ENCODE measurements around the gene SERPINA5. TPM values are rescaled to one million over a fixed set of nuclear protein-coding genes. Genes with fewer than 3 reads are reported as not detected.

The SERPINA5 gene
- total and polyA plus RNA-seq, 4 donors, result 0.89 to 2.2 (median 1.4) TPM

- 92% methylated on average over 4 of the region's 5 CpGs for WGBS (ENCODE audit: insufficient coverage)
- DNase-seq (ENCODE audit: low read depth in 4 of 6, low spot score in 6 of 6), result no peak
- H3K36me3 ChIP-seq (ENCODE audit: control insufficient read depth, insufficient read depth, low read length), result no peaks in the 10 kb centered on the region
- H3K27ac ChIP-seq (ENCODE audit: low read depth, low read length), result no peak overlapping the region
- H3K9me3 ChIP-seq (ENCODE audit: control insufficient read depth, insufficient read depth, low read length), result no peaks in the 10 kb centered on the region
- H3K4me1 ChIP-seq (ENCODE audit: control insufficient read depth, insufficient read depth, low read length), result peaks cover 11% of the 10 kb centered on the region
- H3K4me3 ChIP-seq (ENCODE audit: low read depth, low read length), result no peak overlapping the region
- H3K27me3 ChIP-seq (ENCODE audit: control insufficient read depth, insufficient read depth, low read length), result no peaks in the 10 kb centered on the region
These were observed 30.0 kb downstream of the SERPINA5 start for GRCh38 chr14:94611179-94611578.

DNA sequence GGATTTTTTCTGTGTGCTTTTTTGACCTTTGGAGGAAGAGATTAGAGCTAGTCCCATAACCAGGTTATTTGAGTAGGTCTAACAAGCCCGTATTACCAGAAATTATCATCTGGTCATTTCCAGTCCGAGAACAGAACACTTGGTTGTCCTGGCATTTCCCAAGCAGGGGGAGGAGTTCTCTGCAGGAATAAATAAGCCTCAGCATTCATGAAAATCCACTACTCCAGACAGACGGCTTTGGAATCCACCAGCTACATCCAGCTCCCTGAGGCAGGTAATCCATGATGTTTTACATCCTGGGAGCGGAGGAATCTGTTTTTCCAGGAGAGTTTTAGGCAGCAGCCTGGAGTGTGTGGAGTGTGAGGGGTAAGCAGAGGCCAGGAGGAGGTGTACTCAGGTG, 30.9 kb downstream of the SERPINA5 start, which contains the start of gene SERPINA3:
Gene SERPINA3 (plus strand): TSS at position 218 of the 400 bp plus-strand sequence. CDS start 2,051 bp downstream, outside the sequence.
- peaks cover 4% of the 10 kb centered on the region for H3K9me3 ChIP-seq (ENCODE audit: control insufficient read depth, insufficient read depth, low read length)
- H3K4me1 ChIP-seq (ENCODE audit: control insufficient read depth, insufficient read depth, low read length), result peaks cover 11% of the 10 kb centered on the region
- no CpG with 5 or more reads among the region's 4 CpGs for WGBS (ENCODE audit: insufficient coverage)
- peak in 1 of 6 donors; percentile 22 for DNase-seq (ENCODE audit: low read depth in 4 of 6, low spot score in 6 of 6)
- H3K27me3 ChIP-seq (ENCODE audit: control insufficient read depth, insufficient read depth, low read length), result no peaks in the 10 kb centered on the region
- no peaks in the 10 kb centered on the region for H3K36me3 ChIP-seq (ENCODE audit: control insufficient read depth, insufficient read depth, low read length)
- H3K4me3 ChIP-seq (ENCODE audit: low read depth, low read length), result no peak within 1 kb of the TSS
- H3K27ac ChIP-seq (ENCODE audit: low read depth, low read length), result no peak within 1 kb of the TSS

DNA sequence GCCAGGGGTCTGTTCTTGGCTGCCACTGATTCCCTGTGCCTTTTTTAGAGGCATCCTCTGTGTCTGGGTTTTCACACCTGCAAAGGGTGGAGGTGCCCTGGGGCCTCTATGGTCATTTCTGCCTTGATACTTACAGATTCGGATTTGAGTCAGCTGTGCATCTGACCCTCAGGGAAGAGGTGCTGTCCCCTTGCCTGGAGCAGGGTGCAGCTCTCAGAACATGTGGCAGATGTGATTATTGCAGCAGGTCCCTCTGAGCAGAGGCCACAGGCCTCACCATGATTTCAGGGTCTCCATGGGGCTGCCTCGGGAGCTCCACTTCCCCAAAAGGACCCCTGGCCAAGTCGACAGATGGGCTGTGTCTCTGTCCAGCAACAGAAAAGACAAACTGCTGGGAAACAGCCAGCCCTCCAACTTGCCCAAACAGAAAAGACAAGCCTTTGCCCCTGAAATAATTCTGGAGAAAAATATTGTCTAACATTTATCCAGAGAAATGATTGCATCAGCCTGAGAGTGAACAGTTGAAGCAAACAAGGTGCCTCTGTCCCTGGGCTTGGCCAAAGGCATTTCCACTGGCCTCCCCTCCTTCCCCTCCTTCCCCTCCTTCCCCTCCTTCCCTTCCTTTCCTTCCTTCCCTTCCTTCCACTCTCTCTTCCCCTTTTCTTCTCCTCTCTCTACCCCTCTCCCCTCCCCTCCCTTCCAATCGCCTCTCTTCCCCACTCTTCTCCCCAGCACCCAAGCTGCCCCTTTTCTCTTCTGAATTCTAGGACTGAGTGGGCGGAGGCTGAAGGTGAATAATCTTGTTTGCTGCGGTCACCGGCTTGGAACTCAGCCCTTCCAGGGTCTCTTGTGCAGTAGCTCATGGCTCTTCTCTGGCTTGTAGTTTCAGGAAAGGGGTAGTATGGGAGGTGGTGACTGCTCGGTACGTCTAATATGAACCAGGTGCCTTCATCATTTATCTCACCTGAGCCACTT, 31.6 kb downstream of the SERPINA5 start:
- no peaks in the 10 kb centered on the region for H3K36me3 ChIP-seq (ENCODE audit: control insufficient read depth, insufficient read depth, low read length)
- peaks cover 11% of the 10 kb centered on the region for H3K4me1 ChIP-seq (ENCODE audit: control insufficient read depth, insufficient read depth, low read length)
- WGBS (ENCODE audit: insufficient coverage), result 38% methylated on average over 3 of the region's 9 CpGs
- peaks cover 6% of the 10 kb centered on the region for H3K9me3 ChIP-seq (ENCODE audit: control insufficient read depth, insufficient read depth, low read length)
- H3K27me3 ChIP-seq (ENCODE audit: control insufficient read depth, insufficient read depth, low read length), result no peaks in the 10 kb centered on the region
- H3K4me3 ChIP-seq (ENCODE audit: low read depth, low read length), result no peak overlapping the region
- DNase-seq (ENCODE audit: low read depth in 4 of 6, low spot score in 6 of 6), result peak in 1 of 6 donors; percentile 24
- no peak overlapping the region for H3K27ac ChIP-seq (ENCODE audit: low read depth, low read length)

DNA sequence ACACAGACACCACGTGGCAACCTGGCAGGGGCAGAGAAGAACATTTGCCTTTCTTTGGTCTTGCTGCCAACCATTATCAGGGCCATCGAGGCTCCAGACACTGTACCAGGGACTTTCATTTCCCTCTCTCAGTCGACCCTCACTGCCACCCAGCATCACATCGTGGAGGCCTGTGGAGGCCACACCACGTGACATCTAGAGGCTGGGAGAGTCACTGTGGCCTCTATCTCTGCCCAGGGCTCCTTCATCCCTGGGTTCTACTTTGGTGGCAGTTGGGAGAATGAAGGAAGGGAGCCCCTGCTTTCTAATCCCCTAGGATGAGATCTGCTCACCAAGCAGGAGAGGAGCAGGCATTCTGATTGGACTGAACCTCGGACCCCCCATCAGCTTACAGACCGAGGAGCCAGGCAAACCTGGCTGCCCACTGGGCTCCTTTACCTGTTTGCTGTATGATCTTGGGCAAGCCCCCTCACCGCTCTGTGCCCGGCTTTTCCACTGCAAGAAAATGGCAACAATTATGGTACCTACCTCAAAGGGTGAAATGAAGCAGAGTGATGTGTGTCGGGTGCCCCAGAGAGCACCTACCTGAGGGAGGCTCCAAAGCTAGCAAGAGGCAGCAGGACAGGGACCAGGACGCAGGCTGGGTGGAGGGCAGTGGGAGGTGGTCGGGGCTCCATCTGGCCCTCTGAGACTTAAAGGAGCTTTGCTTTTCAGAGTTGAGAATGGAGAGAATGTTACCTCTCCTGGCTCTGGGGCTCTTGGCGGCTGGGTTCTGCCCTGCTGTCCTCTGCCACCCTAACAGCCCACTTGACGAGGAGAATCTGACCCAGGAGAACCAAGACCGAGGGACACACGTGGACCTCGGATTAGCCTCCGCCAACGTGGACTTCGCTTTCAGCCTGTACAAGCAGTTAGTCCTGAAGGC, 32.8 kb downstream of the SERPINA5 start:
- Histone ChIP-seq H3K4me3 (ENCODE audit: low read depth, low read length) (no peak overlapping the region), H3K27me3 (ENCODE audit: control insufficient read depth, insufficient read depth, low read length) (no peaks in the 10 kb centered on the region), H3K36me3 (ENCODE audit: control insufficient read depth, insufficient read depth, low read length) (no peaks in the 10 kb centered on the region), H3K9me3 (ENCODE audit: control insufficient read depth, insufficient read depth, low read length) (peaks cover 8% of the 10 kb centered on the region), H3K4me1 (ENCODE audit: control insufficient read depth, insufficient read depth, low read length) (peaks cover 11% of the 10 kb centered on the region), H3K27ac (ENCODE audit: low read depth, low read length) (no peak overlapping the region)
- DNase-seq (ENCODE audit: low read depth in 4 of 6, low spot score in 6 of 6), result no peak
- WGBS (ENCODE audit: insufficient coverage), result 90% methylated on average over 18 of the region's 20 CpGs

DNA sequence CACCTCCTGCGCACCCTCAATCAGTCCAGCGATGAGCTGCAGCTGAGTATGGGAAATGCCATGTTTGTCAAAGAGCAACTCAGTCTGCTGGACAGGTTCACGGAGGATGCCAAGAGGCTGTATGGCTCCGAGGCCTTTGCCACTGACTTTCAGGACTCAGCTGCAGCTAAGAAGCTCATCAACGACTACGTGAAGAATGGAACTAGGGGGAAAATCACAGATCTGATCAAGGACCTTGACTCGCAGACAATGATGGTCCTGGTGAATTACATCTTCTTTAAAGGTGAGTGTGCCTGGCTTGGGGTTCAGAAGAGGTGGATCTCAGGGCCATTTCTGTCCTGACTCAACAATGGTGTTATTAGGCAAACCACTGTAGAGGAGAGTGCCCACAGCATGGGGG, 33.6 kb downstream of the SERPINA5 start:
- H3K27ac ChIP-seq (ENCODE audit: low read depth, low read length), result no peak overlapping the region
- H3K27me3 ChIP-seq (ENCODE audit: control insufficient read depth, insufficient read depth, low read length), result no peaks in the 10 kb centered on the region
- DNase-seq (ENCODE audit: low read depth in 4 of 6, low spot score in 6 of 6), result no peak
- peaks cover 8% of the 10 kb centered on the region for H3K9me3 ChIP-seq (ENCODE audit: control insufficient read depth, insufficient read depth, low read length)
- H3K4me3 ChIP-seq (ENCODE audit: low read depth, low read length), result no peak overlapping the region
- no peaks in the 10 kb centered on the region for H3K36me3 ChIP-seq (ENCODE audit: control insufficient read depth, insufficient read depth, low read length)
- WGBS (ENCODE audit: insufficient coverage), result 98% methylated on average over 6 of the region's 7 CpGs
- H3K4me1 ChIP-seq (ENCODE audit: control insufficient read depth, insufficient read depth, low read length), result peaks cover 11% of the 10 kb centered on the region

DNA sequence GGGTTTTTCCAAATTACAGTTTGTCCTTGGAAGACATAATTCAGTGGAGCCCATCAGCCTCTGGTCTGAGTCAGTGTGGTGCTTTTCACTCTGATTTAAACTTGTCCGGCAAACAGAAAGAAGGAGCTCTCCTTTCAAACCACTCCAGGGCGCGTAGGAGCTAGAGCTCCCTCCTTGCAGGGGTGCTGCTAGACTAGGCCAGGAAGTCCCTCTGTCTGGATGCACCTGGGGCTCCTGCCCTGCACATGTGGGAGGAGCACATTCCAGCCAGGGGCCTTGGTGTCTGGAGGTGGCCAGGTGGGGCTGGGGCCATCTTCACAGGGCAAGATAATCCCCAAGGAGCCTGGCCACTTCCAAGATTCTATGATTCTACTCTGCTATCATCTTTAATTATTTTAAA, 34.0 kb downstream of the SERPINA5 start:
- Histone ChIP-seq H3K4me1 (ENCODE audit: control insufficient read depth, insufficient read depth, low read length) (peaks cover 11% of the 10 kb centered on the region), H3K9me3 (ENCODE audit: control insufficient read depth, insufficient read depth, low read length) (peaks cover 8% of the 10 kb centered on the region), H3K4me3 (ENCODE audit: low read depth, low read length) (no peak overlapping the region), H3K27me3 (ENCODE audit: control insufficient read depth, insufficient read depth, low read length) (no peaks in the 10 kb centered on the region), H3K27ac (ENCODE audit: low read depth, low read length) (no peak overlapping the region), H3K36me3 (ENCODE audit: control insufficient read depth, insufficient read depth, low read length) (no peaks in the 10 kb centered on the region)
- no peak for DNase-seq (ENCODE audit: low read depth in 4 of 6, low spot score in 6 of 6)
- WGBS (ENCODE audit: insufficient coverage), result 100% methylated on average over 3 of the region's 3 CpGs

DNA sequence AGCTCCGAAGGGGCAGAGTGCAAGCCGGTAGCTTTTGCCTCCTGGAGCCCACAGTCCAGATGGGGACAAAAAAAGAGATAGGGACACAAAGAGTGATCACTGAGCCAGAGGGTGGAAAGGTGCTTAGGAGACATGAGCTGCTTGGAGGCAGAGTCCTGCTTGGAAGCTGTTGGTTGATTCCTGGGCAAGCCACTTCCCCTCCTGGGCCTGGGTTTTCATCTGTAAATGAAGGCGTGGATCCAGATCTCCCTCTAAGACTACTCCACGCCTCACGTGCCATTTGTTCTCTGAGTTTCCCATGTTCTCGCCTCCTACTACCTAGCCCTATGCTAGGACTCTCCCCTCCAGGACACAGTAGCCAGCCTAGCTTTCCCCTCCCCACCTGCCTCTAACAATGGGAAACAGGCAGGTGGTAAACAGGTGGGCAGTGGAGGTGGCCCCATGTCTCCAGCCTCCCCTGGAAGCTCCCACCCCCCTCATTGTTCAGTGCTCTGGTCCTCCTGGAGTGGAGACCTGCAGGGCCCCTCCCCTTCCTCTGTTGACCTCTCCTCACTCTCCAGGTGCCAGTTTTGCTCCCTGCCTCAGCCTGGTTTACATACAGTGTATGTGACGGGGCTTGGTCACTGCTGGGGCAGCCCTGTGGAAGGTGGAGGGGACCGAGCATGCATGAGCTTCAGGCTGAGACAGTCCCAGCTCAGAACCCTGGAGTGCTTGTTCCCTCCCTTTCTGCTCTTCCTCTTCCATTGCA, 34.8 kb downstream of the SERPINA5 start:
- H3K9me3 ChIP-seq (ENCODE audit: control insufficient read depth, insufficient read depth, low read length), result peaks cover 8% of the 10 kb centered on the region
- no peaks in the 10 kb centered on the region for H3K36me3 ChIP-seq (ENCODE audit: control insufficient read depth, insufficient read depth, low read length)
- no peak overlapping the region for H3K4me3 ChIP-seq (ENCODE audit: low read depth, low read length)
- H3K27me3 ChIP-seq (ENCODE audit: control insufficient read depth, insufficient read depth, low read length), result no peaks in the 10 kb centered on the region
- WGBS (ENCODE audit: insufficient coverage), result 92% methylated on average over 6 of the region's 8 CpGs
- peaks cover 11% of the 10 kb centered on the region for H3K4me1 ChIP-seq (ENCODE audit: control insufficient read depth, insufficient read depth, low read length)
- no peak for DNase-seq (ENCODE audit: low read depth in 4 of 6, low spot score in 6 of 6)
- H3K27ac ChIP-seq (ENCODE audit: low read depth, low read length), result no peak overlapping the region

DNA sequence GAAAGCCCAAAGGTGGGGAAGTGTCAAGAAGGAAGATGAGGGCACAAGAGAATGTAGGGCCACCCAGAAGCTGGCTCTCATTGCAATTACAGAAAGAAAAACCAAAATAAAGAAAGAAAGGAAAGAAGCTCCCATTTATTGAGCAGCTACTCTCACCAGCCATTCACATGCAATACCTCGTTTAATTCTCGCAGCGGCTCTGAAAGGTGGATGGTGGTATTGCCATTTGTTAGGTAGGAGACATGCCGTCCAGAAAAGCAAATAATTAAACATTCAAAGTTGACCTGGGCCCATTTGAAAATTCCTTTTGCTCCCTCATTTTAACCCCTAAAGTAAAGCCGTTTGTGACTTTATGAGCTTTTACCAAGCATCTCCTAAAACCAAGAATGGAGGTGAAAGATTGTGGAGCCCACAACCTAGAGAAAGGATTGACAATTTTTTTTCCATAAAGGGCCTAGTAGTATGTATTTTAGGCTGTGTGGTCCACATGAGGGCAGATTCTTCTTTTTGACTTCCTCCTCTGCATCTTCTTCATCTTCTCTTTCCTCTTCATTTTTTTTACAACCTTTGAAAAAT, 36.2 kb downstream of the SERPINA5 start:
- Histone ChIP-seq H3K27ac (ENCODE audit: low read depth, low read length) (no peak overlapping the region), H3K9me3 (ENCODE audit: control insufficient read depth, insufficient read depth, low read length) (peaks cover 8% of the 10 kb centered on the region), H3K4me1 (ENCODE audit: control insufficient read depth, insufficient read depth, low read length) (peaks cover 8% of the 10 kb centered on the region), H3K36me3 (ENCODE audit: control insufficient read depth, insufficient read depth, low read length) (no peaks in the 10 kb centered on the region), H3K4me3 (ENCODE audit: low read depth, low read length) (no peak overlapping the region), H3K27me3 (ENCODE audit: control insufficient read depth, insufficient read depth, low read length) (no peaks in the 10 kb centered on the region)
- DNase-seq (ENCODE audit: low read depth in 4 of 6, low spot score in 6 of 6), result no peak
- WGBS (ENCODE audit: insufficient coverage), result no CpG with 5 or more reads among the region's 5 CpGs
